T-helper 1 cell treated with Interleukin-12 subunit alpha and Interleukin-12 subunit beta and Interleukin-4 antibody, amounts not matched to agents 30 μg/mL and 1 μg/mL, for 36 hours (primary cell): ENCODE data around the gene LRP10.
A peak's percentile ranks its signal among the peaks of the same experiment; 100 is the strongest.
"Not testable (repeated sequence)": the region's sequence is repeated elsewhere in the genome, so short reads cannot be mapped to it uniquely, and the experiment has no call there.

Experiments used
- H3K27ac Mint-ChIP-seq: one replicate; pipeline ENCODE4 v1.8.0; 2021; ENCODE audit warnings: mild to moderate bottlenecking, mixed read lengths
- H3K27me3 Mint-ChIP-seq: one replicate; pipeline ENCODE4 v1.8.0; 2021; ENCODE audit warnings: low read depth, mixed read lengths
- H3K36me3 Mint-ChIP-seq: one replicate; pipeline ENCODE4 v1.8.0; 2021; ENCODE audit warnings: low read depth, mixed read lengths
- H3K4me1 Mint-ChIP-seq: one replicate; pipeline ENCODE4 v1.8.0; 2021; ENCODE audit warnings: low read depth, mixed read lengths
- H3K4me3 Mint-ChIP-seq: one replicate; pipeline ENCODE4 v1.8.0; 2021; ENCODE audit warnings: mild to moderate bottlenecking, moderate library complexity, mixed read lengths
- H3K9me3 Mint-ChIP-seq: one replicate; pipeline ENCODE4 v1.8.0; 2021; ENCODE audit warnings: mixed read lengths

Gene LRP10, protein sequence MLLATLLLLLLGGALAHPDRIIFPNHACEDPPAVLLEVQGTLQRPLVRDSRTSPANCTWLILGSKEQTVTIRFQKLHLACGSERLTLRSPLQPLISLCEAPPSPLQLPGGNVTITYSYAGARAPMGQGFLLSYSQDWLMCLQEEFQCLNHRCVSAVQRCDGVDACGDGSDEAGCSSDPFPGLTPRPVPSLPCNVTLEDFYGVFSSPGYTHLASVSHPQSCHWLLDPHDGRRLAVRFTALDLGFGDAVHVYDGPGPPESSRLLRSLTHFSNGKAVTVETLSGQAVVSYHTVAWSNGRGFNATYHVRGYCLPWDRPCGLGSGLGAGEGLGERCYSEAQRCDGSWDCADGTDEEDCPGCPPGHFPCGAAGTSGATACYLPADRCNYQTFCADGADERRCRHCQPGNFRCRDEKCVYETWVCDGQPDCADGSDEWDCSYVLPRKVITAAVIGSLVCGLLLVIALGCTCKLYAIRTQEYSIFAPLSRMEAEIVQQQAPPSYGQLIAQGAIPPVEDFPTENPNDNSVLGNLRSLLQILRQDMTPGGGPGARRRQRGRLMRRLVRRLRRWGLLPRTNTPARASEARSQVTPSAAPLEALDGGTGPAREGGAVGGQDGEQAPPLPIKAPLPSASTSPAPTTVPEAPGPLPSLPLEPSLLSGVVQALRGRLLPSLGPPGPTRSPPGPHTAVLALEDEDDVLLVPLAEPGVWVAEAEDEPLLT

DNA sequence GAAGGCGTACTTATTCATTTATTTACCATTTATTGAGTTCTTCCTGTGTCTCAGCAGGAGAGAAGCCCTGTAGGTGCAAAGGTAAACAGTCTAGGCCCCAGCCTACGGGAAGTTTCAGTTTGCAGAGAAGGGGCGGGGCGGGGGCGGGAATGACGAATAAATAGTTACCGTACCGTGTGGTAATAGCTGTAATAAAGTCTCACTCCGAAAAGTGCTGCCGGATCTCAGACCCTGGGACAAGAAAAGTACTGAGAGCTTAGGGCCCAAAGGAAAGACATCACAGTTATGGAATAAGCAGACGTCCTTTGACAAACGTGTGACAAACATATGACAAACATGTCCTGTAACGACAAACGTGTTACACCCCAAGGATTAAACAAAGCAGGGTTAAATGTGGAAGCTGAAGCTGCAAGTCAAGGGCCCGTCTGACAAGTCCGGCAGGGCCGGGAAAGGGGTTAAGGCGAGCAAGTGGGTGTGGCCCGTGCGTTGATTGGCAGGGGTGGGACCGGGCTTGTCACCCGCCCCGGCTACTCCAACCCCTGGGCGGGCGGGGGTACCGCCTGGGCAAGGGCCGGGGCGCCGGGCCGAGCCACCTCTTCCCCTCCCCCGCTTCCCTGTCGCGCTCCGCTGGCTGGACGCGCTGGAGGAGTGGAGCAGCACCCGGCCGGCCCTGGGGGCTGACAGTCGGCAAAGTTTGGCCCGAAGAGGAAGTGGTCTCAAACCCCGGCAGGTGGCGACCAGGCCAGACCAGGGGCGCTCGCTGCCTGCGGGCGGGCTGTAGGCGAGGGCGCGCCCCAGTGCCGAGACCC is at the start of gene LRP10:
Gene LRP10 (plus strand): TSS at position 517 of the 809 bp plus-strand sequence. CDS start 564 bp downstream, outside the sequence.
- Mint-ChIP-seq H3K27ac (peak within 1 kb of the TSS; percentile 96), H3K36me3 (peaks cover 26% of the 10 kb centered on the region), H3K4me3 (peak within 1 kb of the TSS; percentile 93), H3K4me1 (peaks cover 27% of the 10 kb centered on the region), H3K9me3 (no peaks in the 10 kb centered on the region), H3K27me3 (no peaks in the 10 kb centered on the region)

DNA sequence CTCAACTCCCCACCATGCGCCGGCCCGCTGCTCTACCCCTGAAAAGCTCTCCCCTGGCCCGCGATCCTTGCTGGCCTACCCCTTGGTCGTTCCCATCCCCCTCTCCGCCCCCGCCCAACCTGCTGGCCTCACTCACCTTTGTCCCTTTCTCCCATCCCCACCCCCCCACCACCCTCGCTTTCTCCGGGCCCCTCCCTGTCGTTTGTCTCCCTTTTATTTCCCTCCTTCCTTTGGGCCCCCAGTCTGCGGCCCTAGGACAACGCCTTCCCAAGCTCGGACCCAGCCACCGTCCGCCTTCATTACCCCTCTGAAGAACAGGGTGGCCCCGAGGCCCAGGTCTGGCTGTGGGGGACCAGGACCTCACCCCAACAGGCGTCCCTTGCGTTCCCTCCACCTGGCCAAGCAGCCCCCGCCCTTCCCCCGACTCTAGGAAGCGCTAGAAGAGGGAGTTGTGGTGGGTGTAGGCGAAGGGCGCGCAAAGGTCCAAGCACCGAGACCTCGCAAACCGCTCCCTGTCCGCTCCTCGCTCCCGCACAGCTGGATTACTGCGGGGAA is 49.4 kb upstream of the LRP10 start:
- peaks cover 31% of the 10 kb centered on the region for H3K4me1 Mint-ChIP-seq
- H3K36me3 Mint-ChIP-seq: no peaks in the 10 kb centered on the region
- no peaks in the 10 kb centered on the region for H3K9me3 Mint-ChIP-seq
- H3K4me3 Mint-ChIP-seq: no peak overlapping the region
- H3K27ac Mint-ChIP-seq: no peak overlapping the region
- H3K27me3 Mint-ChIP-seq: peaks cover 7% of the 10 kb centered on the region

DNA sequence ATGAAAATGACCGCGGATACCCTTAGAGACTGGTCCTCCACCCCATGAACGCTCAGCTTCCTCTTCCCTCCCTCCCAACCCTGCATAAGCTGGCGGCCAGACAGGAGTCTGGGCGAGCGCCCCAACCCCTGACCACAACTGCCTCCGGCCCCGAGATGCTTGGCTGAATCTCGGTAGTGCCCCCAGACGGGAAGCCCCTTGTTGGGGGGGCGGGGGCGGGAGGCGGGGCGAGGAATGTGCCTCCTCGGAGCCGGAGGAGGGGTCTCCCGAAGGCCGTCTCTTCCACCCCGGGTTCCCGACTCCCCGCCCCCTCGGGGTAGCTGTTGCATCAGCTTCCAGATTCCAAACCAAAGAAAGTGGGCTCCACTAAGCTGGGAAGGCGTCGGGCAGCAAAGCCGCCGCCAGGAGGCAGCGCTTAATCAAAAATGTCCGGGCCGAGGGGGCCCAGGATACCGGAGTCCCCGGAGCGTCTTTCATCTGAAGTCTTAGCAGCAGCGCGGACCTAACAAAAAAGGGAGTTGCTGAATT is 48.9 kb upstream of the LRP10 start:
- Mint-ChIP-seq H3K27ac (no peak overlapping the region), H3K4me1 (peaks cover 31% of the 10 kb centered on the region), H3K9me3 (no peaks in the 10 kb centered on the region), H3K36me3 (no peaks in the 10 kb centered on the region), H3K27me3 (peaks cover 7% of the 10 kb centered on the region), H3K4me3 (peak overlapping the region; percentile 50)

DNA sequence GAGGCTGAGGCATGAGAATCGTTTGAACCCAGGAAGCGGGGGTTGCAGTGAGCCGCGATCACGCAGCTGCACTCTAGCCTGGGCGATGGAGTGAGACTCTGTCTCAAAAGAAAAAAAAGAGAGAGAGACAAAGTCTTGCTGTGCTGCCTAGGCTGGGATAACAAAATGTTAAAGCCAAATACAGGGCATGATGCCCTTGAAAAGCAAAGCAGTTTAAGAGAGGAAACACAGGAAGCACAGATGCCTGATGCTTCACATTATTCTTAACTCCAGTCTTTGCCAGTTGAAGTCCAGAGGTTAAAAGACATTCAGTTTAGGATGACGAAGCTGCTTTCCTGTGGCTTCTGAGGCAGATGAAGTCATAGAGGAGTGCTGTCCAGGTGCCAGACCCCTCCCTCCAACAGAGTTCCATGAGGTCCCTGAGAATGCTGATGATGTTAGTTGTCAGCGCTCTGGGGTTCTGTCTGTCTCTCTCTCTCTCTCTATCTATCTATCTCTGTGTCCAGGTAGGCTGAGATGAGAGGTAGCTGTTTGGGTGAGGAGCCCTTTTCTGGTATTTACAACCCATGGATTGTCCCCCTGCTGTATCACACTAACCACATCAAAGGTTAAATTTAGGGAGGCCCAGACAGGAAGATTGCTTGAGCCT is 46.7 kb upstream of the LRP10 start:
- H3K4me1 Mint-ChIP-seq: peaks cover 27% of the 10 kb centered on the region
- peak overlapping the region; percentile 29 for H3K27ac Mint-ChIP-seq
- H3K27me3 Mint-ChIP-seq: peaks cover 7% of the 10 kb centered on the region

DNA sequence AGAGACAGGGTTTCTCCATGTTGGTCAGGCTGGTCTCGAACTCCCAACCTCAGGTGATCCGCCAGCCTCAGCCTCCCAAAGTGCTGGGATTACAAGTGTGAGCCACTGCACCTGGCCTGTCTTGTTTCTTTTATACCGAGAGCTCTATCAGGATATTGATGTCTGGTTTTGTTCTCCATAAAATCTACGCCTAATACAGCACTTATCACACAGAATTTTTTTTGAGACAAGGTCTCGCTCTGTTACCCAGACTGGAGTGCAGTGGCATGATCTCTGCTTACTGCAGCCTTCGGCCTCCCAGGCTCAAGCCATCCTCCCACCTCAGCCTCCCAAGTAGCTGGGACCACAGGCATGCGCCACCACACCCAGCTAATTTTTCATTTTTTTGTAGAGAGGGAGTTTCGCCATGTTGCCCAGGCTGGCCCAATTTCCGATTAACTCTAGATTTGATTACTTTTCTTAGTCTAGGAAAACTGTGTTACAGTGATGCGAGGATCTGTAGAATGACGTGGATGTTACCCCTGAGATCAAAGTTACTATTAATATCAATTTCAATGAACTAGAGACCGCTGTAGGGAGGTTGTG is 42.4 kb upstream of the LRP10 start:
- Mint-ChIP-seq H3K27ac (peak overlapping the region; percentile 94), H3K4me3 (peak overlapping the region; percentile 95), H3K36me3 (peaks cover 23% of the 10 kb centered on the region), H3K4me1 (peaks cover 28% of the 10 kb centered on the region)
- not testable (repeated sequence) for H3K9me3 Mint-ChIP-seq, H3K27me3 Mint-ChIP-seq

More for the DNA sequence above, 46.7 kb upstream of the LRP10 start:
- Mint-ChIP-seq H3K9me3 (no peaks in the 10 kb centered on the region), H3K4me3 (peak overlapping the region; percentile 21), H3K36me3 (peaks cover 5% of the 10 kb centered on the region)

DNA sequence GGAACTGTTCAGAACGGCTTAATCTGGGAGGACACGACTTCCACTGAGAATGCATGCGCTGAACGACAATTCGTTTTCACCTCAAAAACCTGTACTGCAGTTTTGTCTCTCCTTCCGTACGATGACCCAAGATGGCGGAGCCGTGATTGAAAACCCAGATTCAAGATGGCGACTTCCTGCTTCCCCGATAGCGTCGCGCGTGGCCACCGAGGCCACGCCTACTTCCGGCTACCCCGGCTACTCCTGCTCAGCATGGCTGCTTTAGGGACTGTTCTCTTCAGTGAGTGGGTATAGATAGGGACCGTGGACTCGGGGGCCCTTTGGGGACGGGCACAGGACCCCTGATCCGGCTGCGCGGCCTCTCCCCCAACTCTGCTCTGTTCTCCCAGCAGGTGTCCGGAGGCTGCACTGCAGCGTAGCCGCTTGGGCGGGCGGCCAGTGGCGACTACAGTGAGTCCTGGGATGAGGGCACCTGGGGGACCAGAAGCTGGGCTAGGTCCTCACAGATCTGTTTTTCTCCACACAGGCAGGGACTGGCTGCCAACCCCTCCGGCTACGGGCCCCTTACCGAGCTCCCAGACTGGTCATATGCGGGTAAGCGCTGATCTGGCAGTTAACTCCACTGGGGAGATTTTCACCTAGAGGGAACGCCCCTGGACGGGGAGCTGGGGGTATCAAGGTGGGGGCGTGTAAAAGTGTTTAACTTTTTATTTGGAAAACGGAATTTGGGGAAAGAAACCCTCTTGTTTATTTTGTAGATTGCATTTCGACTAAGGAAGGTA is 41.7 kb upstream of the LRP10 start, which contains the start of gene MRPL52:
Gene MRPL52 (plus strand): TSS at position 227 of the 782 bp plus-strand sequence. CDS start 26 bp downstream, at position 253.
- peak within 1 kb of the TSS; percentile 95 for H3K4me3 Mint-ChIP-seq
- peaks cover 25% of the 10 kb centered on the region for H3K36me3 Mint-ChIP-seq
- H3K27me3 Mint-ChIP-seq: no peaks in the 10 kb centered on the region
- H3K4me1 Mint-ChIP-seq: peaks cover 22% of the 10 kb centered on the region
- H3K27ac Mint-ChIP-seq: peak within 1 kb of the TSS; percentile 94
- no peaks in the 10 kb centered on the region for H3K9me3 Mint-ChIP-seq

DNA sequence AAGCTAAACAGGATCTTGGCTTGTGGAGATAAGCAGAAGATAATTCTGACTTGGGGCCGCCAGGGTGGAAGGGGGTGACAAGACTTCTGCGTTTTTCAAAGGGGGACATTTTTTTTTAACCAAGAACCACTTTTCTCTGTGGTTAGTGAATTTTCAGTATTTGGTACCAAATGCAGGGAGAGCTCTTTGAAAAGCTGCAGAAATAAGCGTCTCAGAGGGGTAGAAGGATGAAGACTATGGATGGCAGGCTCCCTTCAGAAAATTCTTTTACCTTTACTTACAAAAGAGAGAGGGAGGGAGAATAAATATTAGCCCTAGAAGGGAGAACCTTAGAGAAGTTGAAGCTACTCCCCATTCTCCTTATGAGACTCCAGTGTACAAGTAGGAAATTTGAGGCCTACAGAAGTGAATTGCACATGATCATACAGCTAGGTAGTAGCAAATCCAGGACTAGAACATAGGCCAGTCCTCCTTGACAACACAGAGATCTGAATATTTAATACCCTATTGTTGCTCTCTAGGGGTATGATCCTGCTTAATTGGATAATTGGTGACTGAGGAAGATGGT is 41.0 kb upstream of the LRP10 start:
- peak overlapping the region; percentile 95 for H3K4me3 Mint-ChIP-seq
- H3K36me3 Mint-ChIP-seq: peaks cover 28% of the 10 kb centered on the region
- H3K9me3 Mint-ChIP-seq: no peaks in the 10 kb centered on the region
- H3K4me1 Mint-ChIP-seq: peaks cover 19% of the 10 kb centered on the region
- H3K27me3 Mint-ChIP-seq: peaks cover under 1% of the 10 kb centered on the region
- peak overlapping the region; percentile 94 for H3K27ac Mint-ChIP-seq

DNA sequence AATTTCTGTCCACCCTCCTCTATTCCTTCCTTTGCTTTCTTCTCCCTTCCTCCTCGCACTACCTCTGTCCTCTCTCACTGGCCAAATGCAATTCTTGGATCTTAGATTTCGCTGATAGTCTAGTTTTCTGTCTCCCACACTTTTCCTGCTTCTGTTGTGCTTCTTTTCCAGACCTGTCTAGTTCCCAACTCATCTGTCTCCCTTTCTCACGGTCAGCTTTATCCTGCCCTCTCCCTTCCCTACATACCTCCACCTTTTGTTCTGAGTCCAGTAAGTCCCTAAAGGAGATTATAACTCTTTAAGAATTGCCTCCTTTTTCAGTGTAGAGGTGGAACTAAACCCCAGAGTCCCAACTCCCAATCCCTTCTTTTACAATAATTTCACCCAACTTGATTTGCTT is 36.0 kb upstream of the LRP10 start:
- H3K27ac Mint-ChIP-seq: no peak overlapping the region
- no peak overlapping the region for H3K4me3 Mint-ChIP-seq
- peaks cover 32% of the 10 kb centered on the region for H3K36me3 Mint-ChIP-seq
- H3K27me3 Mint-ChIP-seq: peaks cover 24% of the 10 kb centered on the region
- no peaks in the 10 kb centered on the region for H3K9me3 Mint-ChIP-seq
- H3K4me1 Mint-ChIP-seq: peaks cover 11% of the 10 kb centered on the region

DNA sequence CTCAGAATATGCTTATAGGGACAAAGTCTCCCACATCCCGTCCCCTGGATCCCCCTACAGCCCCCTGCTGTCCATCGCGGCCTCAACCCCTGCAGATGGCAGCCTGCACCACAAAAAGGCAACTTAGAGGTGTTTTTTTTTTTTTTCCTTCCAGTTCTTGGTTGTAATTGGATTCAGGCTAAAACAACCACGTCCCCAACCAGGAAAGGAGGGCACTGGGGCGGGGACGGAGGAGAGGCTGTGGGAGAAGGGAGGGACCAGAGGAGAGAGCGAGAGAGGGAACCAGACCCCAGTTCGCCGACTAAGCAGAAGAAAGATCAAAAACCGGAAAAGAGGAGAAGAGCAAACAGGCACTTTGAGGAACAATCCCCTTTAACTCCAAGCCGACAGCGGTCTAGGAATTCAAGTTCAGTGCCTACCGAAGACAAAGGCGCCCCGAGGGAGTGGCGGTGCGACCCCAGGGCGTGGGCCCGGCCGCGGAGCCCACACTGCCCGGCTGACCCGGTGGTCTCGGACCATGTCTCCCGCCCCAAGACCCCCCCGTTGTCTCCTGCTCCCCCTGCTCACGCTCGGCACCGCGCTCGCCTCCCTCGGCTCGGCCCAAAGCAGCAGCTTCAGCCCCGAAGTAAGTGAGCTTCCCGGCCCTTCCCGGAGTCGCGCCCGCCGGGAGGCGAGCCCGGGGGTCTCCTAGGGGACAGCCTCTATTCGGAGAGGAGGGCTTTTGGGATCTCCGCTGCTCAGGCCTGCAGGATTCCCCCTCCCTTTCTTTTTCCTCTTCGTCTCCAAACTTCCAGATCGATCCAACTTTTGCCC is 35.0 kb upstream of the LRP10 start, which contains the start of gene MMP14:
Gene MMP14 (plus strand): TSS at position 285 of the 813 bp plus-strand sequence. CDS start 233 bp downstream, at position 518.
- peaks cover 5% of the 10 kb centered on the region for H3K4me1 Mint-ChIP-seq
- H3K9me3 Mint-ChIP-seq: no peaks in the 10 kb centered on the region
- peaks cover 24% of the 10 kb centered on the region for H3K27me3 Mint-ChIP-seq
- no peak within 1 kb of the TSS for H3K27ac Mint-ChIP-seq
- peaks cover 27% of the 10 kb centered on the region for H3K36me3 Mint-ChIP-seq
- H3K4me3 Mint-ChIP-seq: peak within 1 kb of the TSS; percentile 67

DNA sequence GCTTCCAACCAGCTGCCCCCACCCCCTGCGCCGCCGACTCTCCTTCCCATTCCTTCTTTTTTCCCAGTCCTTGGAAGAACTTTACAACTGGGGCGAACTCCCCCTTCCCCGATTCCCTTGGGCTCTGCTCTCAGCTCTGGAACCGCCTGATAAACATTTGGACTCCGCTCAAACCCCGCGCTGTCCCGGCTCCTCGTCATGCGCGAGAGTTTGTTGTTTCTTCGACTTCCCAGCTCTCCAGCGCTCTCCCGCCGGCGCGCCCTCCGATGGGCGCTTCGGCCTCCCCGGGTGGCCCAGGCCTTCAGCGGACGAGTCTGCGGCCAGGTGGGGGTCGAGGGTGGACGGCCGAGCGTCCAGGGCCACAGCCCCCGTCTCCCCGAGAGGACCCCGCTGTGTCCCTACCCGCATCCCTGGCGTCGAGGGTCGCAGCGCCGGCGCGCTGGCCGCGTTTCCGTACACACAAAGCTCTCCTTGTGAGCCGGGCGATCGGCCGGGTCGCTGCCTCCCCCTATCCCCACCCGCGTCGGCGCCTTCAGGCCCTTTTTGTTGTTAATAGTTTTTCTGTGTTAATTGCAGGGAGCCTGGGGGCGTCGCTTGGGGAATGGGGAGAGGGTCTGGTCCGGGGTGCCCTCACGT is 34.3 kb upstream of the LRP10 start:
- Mint-ChIP-seq H3K27ac (no peak overlapping the region), H3K4me1 (peaks cover 3% of the 10 kb centered on the region), H3K27me3 (peaks cover 24% of the 10 kb centered on the region), H3K9me3 (no peaks in the 10 kb centered on the region), H3K4me3 (peak overlapping the region; percentile 67), H3K36me3 (peaks cover 22% of the 10 kb centered on the region)

DNA sequence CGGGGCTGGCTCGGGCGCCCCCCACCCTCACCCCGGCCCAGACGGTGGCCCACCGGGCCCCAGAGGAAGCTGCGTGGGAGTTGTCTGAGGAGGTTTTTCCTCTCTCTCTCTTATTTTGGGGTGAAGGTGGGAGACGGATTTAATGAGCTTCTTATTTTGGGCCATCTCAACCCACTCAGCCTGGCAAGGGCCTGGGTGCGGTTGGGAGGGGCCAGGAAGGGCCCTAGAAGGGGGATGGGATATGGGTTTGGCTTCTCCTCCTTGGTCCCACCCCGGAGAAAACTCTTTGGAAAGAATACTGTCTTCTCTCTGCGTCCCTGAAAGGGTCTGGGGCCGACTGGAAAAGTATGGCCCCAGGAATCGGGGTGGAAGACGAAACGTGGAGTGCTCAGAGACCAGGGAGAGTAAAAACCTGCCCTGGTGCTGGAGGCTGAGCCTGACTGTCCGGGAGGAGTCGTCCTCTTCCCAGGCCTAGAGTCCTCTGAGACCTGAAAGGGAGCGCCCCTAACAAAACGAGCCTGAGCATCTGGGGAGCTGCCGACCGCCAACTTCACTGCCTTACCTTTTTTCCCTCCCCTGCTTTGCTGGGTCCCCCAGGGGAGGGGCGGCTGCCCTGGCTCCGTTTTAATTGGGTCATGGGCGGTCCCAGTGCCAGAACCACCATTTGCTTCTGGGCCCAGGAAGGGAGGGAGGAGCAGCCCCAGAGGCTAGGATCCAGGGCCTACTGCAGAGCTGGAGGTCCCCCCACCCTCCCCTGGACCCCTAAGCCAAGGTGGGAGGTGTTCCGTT is 33.6 kb upstream of the LRP10 start:
- Mint-ChIP-seq H3K4me3 (no peak overlapping the region), H3K27ac (no peak overlapping the region)

More for the DNA sequence above, 33.6 kb upstream of the LRP10 start:
- peaks cover 22% of the 10 kb centered on the region for H3K36me3 Mint-ChIP-seq
- no peaks in the 10 kb centered on the region for H3K9me3 Mint-ChIP-seq
- peaks cover 3% of the 10 kb centered on the region for H3K4me1 Mint-ChIP-seq
- H3K27me3 Mint-ChIP-seq: peaks cover 24% of the 10 kb centered on the region
